Measurements from ENCODE around the gene WWOX.

DNA sequence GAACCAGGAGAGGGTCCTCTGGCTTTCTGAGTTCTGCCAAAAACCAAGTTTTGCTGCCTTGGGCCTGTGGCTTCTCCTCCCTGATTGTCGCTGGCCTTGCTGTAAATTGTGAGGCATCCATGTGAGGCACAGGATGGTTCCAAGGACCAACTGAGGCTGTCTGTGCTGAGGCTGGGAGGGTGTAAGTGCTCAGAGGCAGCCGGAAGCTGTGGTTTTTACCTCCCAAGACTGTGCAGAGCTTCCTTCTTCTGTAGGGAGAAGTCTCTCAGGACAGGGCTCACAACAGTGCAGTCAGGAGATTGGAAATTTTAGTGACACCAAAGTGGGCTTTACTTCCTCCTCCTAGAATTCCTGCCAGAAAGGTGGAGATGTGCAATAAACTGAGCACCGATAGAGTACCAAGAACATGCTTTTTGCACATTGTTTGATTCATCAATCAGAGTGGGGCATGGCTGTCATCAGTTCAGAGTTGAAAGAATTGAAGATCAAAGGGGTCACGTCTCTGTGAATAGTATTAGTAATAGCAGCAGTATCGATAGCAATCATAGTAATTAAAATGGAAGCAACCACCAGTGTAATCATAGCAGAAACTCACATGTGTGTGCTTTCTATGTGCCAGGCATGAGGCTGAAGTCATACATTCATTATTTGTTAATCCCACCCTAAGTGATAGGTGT lies 467.1 kb downstream of the WWOX start:
- TF ChIP-seq, protein P1, sequence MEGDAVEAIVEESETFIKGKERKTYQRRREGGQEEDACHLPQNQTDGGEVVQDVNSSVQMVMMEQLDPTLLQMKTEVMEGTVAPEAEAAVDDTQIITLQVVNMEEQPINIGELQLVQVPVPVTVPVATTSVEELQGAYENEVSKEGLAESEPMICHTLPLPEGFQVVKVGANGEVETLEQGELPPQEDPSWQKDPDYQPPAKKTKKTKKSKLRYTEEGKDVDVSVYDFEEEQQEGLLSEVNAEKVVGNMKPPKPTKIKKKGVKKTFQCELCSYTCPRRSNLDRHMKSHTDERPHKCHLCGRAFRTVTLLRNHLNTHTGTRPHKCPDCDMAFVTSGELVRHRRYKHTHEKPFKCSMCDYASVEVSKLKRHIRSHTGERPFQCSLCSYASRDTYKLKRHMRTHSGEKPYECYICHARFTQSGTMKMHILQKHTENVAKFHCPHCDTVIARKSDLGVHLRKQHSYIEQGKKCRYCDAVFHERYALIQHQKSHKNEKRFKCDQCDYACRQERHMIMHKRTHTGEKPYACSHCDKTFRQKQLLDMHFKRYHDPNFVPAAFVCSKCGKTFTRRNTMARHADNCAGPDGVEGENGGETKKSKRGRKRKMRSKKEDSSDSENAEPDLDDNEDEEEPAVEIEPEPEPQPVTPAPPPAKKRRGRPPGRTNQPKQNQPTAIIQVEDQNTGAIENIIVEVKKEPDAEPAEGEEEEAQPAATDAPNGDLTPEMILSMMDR (IDR thresholded peaks at IDR 0.05) = no peak
- TF ChIP-seq EZH2 (IDR thresholded peaks at IDR 0.05; ENCODE audit: borderline replicate concordance, insufficient read depth, low read depth, low read length, poor library complexity, severe bottlenecking) = no peak
